HepG2 (cell line): ENCODE results near the gene DICER1. TPM values are rescaled to one million over a fixed set of nuclear protein-coding genes. Genes with fewer than 3 reads are reported as not detected.
A peak's percentile ranks its signal among the peaks of the same experiment; 100 is the strongest.

Experiments used
- ATAC-seq: fragments of 200-7000 bp; cut with Tn5 transposase; 3 replicates; pipeline ENCODE4 v1.9.1; 2020; ENCODE audit warnings: mild to moderate bottlenecking, moderate library complexity
- BruUV-seq: library from RNA; stranded (reverse); fragments of 400-500 nt; replicated peaks from 2 replicates; lab custom pipeline; 2021; lab: Mats Ljungman, UMichigan
- CTCF ChIA-PET: fragments of 300-600 bp; formaldehyde crosslinking; extraction: SDS; loops from one replicate; lab custom pipeline; 2021; ENCODE audit warnings: low total read pairs, inconsistent platforms, low intra/inter-chr PET ratio; lab: Yijun Ruan, JAX
- POLR2A ChIA-PET: fragments of 350-600 bp; sonication (Branson Sonifier 250); formaldehyde crosslinking; loops from one replicate; lab custom pipeline; 2020; ENCODE audit warnings: antibody characterized with exemption, inconsistent platforms; lab: Yijun Ruan, JAX
- DNase-seq: peaks from one replicate; pipeline ENCODE4 v3.0.0-alpha.2; 2015; ENCODE audit warnings: low spot score
- FAIRE-seq: peaks from 3 replicates; lab custom pipeline; 2011; peaks lifted over from hg19 to GRCh38; lab: Jason Lieb, UNC
- H2AFZ ChIP-seq: one replicate; pipeline ENCODE4 v1.6.1; 2011; ENCODE audit warnings: low read length, inconsistent platforms
- H3K27ac ChIP-seq: fragments of 300-600 bp; 3 replicates; pipeline ENCODE4 v1.8.0; 2011; ENCODE audit warnings: mixed run types, mild to moderate bottlenecking, mixed read lengths, low read length, inconsistent platforms; ENCODE audit not compliant: insufficient read depth; ENCODE audit errors: extremely low read length
- H3K27me3 ChIP-seq, 2 experiments: fragments of 200-600 bp in 1 of 2; 2 replicates in 1 of 2; 3 replicates in 1 of 2; pipeline versions ENCODE4 v1.6.0 to v1.8.0; 2011; ENCODE audit warnings: low read length in 2 of 2, mild to moderate bottlenecking in 2 of 2, moderate library complexity in 2 of 2, inconsistent platforms in 1 of 2; ENCODE audit not compliant: insufficient read depth in 2 of 2, control insufficient read depth in 1 of 2
- H3K36me3 ChIP-seq, 2 experiments: fragments of 200-600 bp in 1 of 2; replicated peaks in 1 of 2; 2 replicates in 1 of 2; 3 replicates in 1 of 2; pipeline versions ENCODE4 v1.5.1 to v1.8.0; 2011; ENCODE audit warnings: low read length in 2 of 2, inconsistent platforms in 1 of 2; ENCODE audit not compliant: insufficient read depth in 2 of 2, control insufficient read depth in 1 of 2
- H3K4me1 ChIP-seq: 2 replicates; pipeline ENCODE4 v1.5.1; 2012; ENCODE audit warnings: low read length, inconsistent platforms; ENCODE audit not compliant: insufficient read depth
- H3K4me2 ChIP-seq: 2 replicates; pipeline ENCODE4 v1.6.0; 2011; ENCODE audit warnings: low read depth, low read length, inconsistent platforms
- H3K4me3 ChIP-seq, 3 experiments: fragments of 200-600 bp in 1 of 3; sonication (generic), shearing (Covaris generic) in 1 of 3; replicated peaks in 1 of 3; 2 replicates each; pipeline ENCODE4 v1.5.1; 2011 to 2016; ENCODE audit warnings: low read length in 3 of 3, inconsistent platforms in 2 of 3, low read depth in 2 of 3, mild to moderate bottlenecking in 2 of 3, control low read depth in 1 of 3, mixed read lengths in 1 of 3; ENCODE audit not compliant: insufficient read depth in 1 of 3
- H3K79me2 ChIP-seq: one replicate; pipeline ENCODE4 v1.6.1; 2011; ENCODE audit warnings: low read length, inconsistent platforms; ENCODE audit not compliant: insufficient read depth
- H3K9ac ChIP-seq: 2 replicates; pipeline ENCODE4 v1.6.0; 2011; ENCODE audit warnings: mild to moderate bottlenecking, low read depth, low read length, inconsistent platforms; ENCODE audit not compliant: insufficient read depth
- H3K9me3 ChIP-seq: 2 replicates; pipeline ENCODE4 v1.5.1; 2012; ENCODE audit warnings: mild to moderate bottlenecking, low read length
- H4K20me1 ChIP-seq: 2 replicates; pipeline ENCODE4 v1.6.0; 2011; ENCODE audit warnings: inconsistent platforms, mild to moderate bottlenecking, low read length, moderate library complexity; ENCODE audit not compliant: insufficient read depth
- ARID2 ChIP-seq: sonication (generic); formaldehyde crosslinking; IDR thresholded peaks from 2 replicates; pipeline ENCODE4 v1.8.1; 2022; ENCODE audit warnings: mild to moderate bottlenecking, missing genetic modification reagents, borderline replicate concordance
- ATF1 ChIP-seq: IDR thresholded peaks from 2 replicates; pipeline ENCODE4 v1.6.1; 2016; ENCODE audit warnings: mild to moderate bottlenecking, control low read depth
- CEBPB ChIP-seq: IDR thresholded peaks from 2 replicates; pipeline ENCODE4 v1.6.1; 2011; ENCODE audit warnings: low read depth, low read length, improper control_type of control experiment, borderline replicate concordance
- CREM ChIP-seq, 2 experiments: sonication (generic) in 1 of 2; formaldehyde crosslinking in 1 of 2; IDR thresholded peaks; 2 replicates each; pipeline versions ENCODE4 v1.4.0 to v1.6.1; 2016 to 2020; ENCODE audit warnings: antibody characterized with exemption in 1 of 2, mild to moderate bottlenecking in 1 of 2, missing genetic modification reagents in 1 of 2
- GATAD2A ChIP-seq: IDR thresholded peaks from 2 replicates; pipeline ENCODE4 v1.6.1; 2016
- NCOA1 ChIP-seq: sonication (generic); formaldehyde crosslinking; IDR thresholded peaks from 2 replicates; pipeline ENCODE4 v1.9.0; 2021; ENCODE audit warnings: missing genetic modification reagents
- PAX8 ChIP-seq: sonication (generic); formaldehyde crosslinking; IDR thresholded peaks from 2 replicates; pipeline ENCODE4 v1.8.0; 2022; ENCODE audit warnings: mild to moderate bottlenecking, missing genetic modification reagents, borderline replicate concordance
- PRDM15 ChIP-seq: sonication (generic); formaldehyde crosslinking; IDR thresholded peaks from 2 replicates; pipeline ENCODE4 v1.4.0; 2020; ENCODE audit warnings: missing genetic modification reagents
- RBM39 ChIP-seq: fragments of 200-400 bp; formaldehyde crosslinking; IDR thresholded peaks from one replicate; pipeline ENCODE4 v1.6.1; 2018; ENCODE audit warnings: antibody characterized with exemption, mild to moderate bottlenecking, low read depth, low read length; ENCODE audit not compliant: poor library complexity, severe bottlenecking
- USF2 ChIP-seq, 2 experiments: sonication (generic) in 1 of 2; formaldehyde crosslinking in 1 of 2; IDR thresholded peaks; 2 replicates each; pipeline versions ENCODE4 v1.5.1 to v1.6.1; 2011 to 2020; ENCODE audit warnings: borderline replicate concordance in 1 of 2, low read depth in 1 of 2, low read length in 1 of 2, mild to moderate bottlenecking in 1 of 2, missing genetic modification reagents in 1 of 2, moderate library complexity in 1 of 2
- ZNF337 ChIP-seq: sonication (generic); formaldehyde crosslinking; IDR thresholded peaks from 2 replicates; pipeline ENCODE4 v1.5.1; 2020; ENCODE audit warnings: missing genetic modification reagents, low read depth, mild to moderate bottlenecking, borderline replicate concordance
- ZNF792 ChIP-seq: IDR thresholded peaks from 2 replicates; pipeline ENCODE4 v1.6.1; 2016
- ZSCAN25 ChIP-seq: sonication (generic); formaldehyde crosslinking; IDR thresholded peaks from 2 replicates; pipeline ENCODE4 v1.8.0; 2022; ENCODE audit warnings: mild to moderate bottlenecking, missing genetic modification reagents
- WGBS: methylation state at CpG from one replicate; pipeline ENCODE4 v1.1.6; 2017; ENCODE audit warnings: low lambda C conversion rate; 5-methylcytosine and 5-hydroxymethylcytosine counted together
- in situ Hi-C: cut with HindIII; loops from 2 replicates; pipeline ENCODE4 v1.10.0; 2017; ENCODE audit warnings: low pct_unique_long_range_greater_than_20kb; ENCODE audit not compliant: extremely low pct_ligation_motif_present
- intact Hi-C: fragments of 100-400 bp; cut with micrococcal nuclease; formaldehyde crosslinking; loops from one replicate; pipeline ENCODE4 v1.10.0; 2022; ENCODE audit not compliant: unreplicated experiment
- polyA plus RNA-seq, 8 experiments: library from polyadenylated mRNA; depleted of rRNA in 3 of 8; stranded (reverse) in 7 of 8; unstranded in 1 of 8; fragments of >200 nt; fragmentation: Illumina TruSeq in 4 of 8; extraction: Trizol in 4 of 8; gene quantifications; 2 replicates each; pipeline versions ENCODE4 v1.2.1 to v1.2.3, GENCODE V29; 2011 to 2016; ENCODE audit warnings: low read depth in 4 of 8, missing spikeins in 1 of 8, mixed read lengths in 1 of 8; ENCODE audit not compliant: insufficient read depth in 1 of 8
- total RNA-seq, 5 experiments: library from RNA; depleted of rRNA; stranded (reverse); fragments of >200 nt; fragmentation: Illumina TruSeq; extraction: Trizol; gene quantifications; 2 replicates each; pipeline ENCODE4 v1.2.3, GENCODE V29; 2016; ENCODE audit warnings: low read depth in 1 of 5

DICER1 gene
- total and polyA plus RNA-seq, 2 of the 13 experiments (the other 11 are each of a cell fraction or from before 2014, with no cell fraction given), result 31.8 to 61.9 TPM

- Histone ChIP-seq H3K4me1 (peaks cover 35% of the 10 kb centered on the region), H3K4me3 (no peak overlapping the region), H3K36me3 (no peaks in the 10 kb centered on the region)
- DNase-seq, result no peak
- POLR2A ChIA-PET, result interaction anchor here (1.3 kb wide), 1 partner anchor 26 kb away, joined by 5 read pairs; the partner anchor contains the start of gene DICER1
- TF ChIP-seq GATAD2A (0 out of 2 replicates have a peak, but pooled peaks have one; percentile 31), CEBPB (peak; percentile 56; the same call in 1 of the 2 replicates), USF2 (IDR thresholded peaks at IDR 0.05; ENCODE audit: low read depth, low read length) (no peak), USF2 (CRISPR knock-in tag; IDR thresholded peaks at IDR 0.05; ENCODE audit: borderline replicate concordance) (no peak)
- TF ChIP-seq, all 625 proteins: peak for 2
- FAIRE-seq, result no peak
- no peak overlapping the region for H3K27ac ChIP-seq
- CTCF ChIA-PET, result no interaction called here
- peak; percentile 54 for ATAC-seq
- no peaks in the 10 kb centered on the region for H4K20me1 ChIP-seq
- H3K79me2 ChIP-seq, result no peaks in the 10 kb centered on the region
- no TSS peak for BruUV-seq
- no peaks in the 10 kb centered on the region for H3K27me3 ChIP-seq
- no peak overlapping the region for H3K9ac ChIP-seq
- H3K4me2 ChIP-seq, result no peak overlapping the region
- H3K9me3 ChIP-seq, result peaks cover 2% of the 10 kb centered on the region; the same call in 1 of the 2 replicates
- intact Hi-C loops, result no loop called here
- 92% methylated on average over 1 of the region's 1 CpG for WGBS
- in situ Hi-C loops, result no loop called here
- no peak overlapping the region for H2AFZ ChIP-seq
Measured at GRCh38 chr14:95183082-95183481, 25.8 kb upstream of the DICER1 start.

DNA sequence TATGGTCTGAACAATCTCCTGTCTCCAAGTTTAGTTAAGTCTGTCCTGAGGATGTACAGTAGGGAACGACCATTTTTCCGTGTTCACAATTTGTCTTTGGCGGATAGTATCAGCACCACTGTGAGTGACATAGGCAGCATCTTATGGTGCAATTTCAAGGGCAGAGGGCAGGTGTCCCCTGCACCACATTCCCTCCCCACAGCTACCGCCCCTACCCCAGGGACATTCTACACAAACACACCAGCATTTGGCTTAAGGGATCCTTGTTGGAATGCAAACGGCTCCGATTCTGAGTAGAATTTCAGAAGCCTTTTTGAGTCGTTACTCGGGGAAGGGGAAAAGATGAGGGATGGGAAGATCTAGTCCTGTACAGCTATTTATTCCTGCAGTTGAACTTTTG is 25.1 kb upstream of the DICER1 start:
- ChIA-PET POLR2A (interaction anchor here (1.3 kb wide), 1 partner anchor 25 kb away, joined by 5 read pairs; the partner anchor contains the start of gene DICER1), CTCF (no interaction called here)
- no peak overlapping the region for H3K4me2 ChIP-seq
- H3K36me3 ChIP-seq, result no peaks in the 10 kb centered on the region
- in situ Hi-C loops, result no loop called here
- DNase-seq (no peak), FAIRE-seq (no peak), ATAC-seq (no peak)
- H3K4me3 ChIP-seq, result no peak overlapping the region
- intact Hi-C loops, result no loop called here
- 86% methylated on average over 8 of the region's 8 CpGs for WGBS
- no peaks in the 10 kb centered on the region for H3K9me3 ChIP-seq
- H4K20me1 ChIP-seq, result no peaks in the 10 kb centered on the region
- H3K27ac ChIP-seq, result no peak overlapping the region
- no peaks in the 10 kb centered on the region for H3K79me2 ChIP-seq
- BruUV-seq, result no TSS peak
- H2AFZ ChIP-seq, result no peak overlapping the region
- peaks cover 35% of the 10 kb centered on the region for H3K4me1 ChIP-seq
- H3K27me3 ChIP-seq, result no peaks in the 10 kb centered on the region
- no peak overlapping the region for H3K9ac ChIP-seq
- no peak for TF ChIP-seq CREM (IDR thresholded peaks at IDR 0.05)
- no peak for TF ChIP-seq CREM (CRISPR knock-in tag; IDR thresholded peaks at IDR 0.05)
- TF ChIP-seq ZNF792 (CRISPR knock-in tag), result no peak
- no peak for TF ChIP-seq ATF1 (CRISPR knock-in tag)
- TF ChIP-seq PRDM15 (CRISPR knock-in tag), result no peak
- no peak for TF ChIP-seq PAX8 (CRISPR knock-in tag)
- no peak for TF ChIP-seq ARID2 (CRISPR knock-in tag)
- no peak for TF ChIP-seq RBM39
- no peak for TF ChIP-seq NCOA1
- no peak for TF ChIP-seq ZSCAN25 (CRISPR knock-in tag)
- TF ChIP-seq ZNF337 (CRISPR knock-in tag), result no peak
